ENCODE measurements around the gene FBXW7.

FBXW7 gene

DNA sequence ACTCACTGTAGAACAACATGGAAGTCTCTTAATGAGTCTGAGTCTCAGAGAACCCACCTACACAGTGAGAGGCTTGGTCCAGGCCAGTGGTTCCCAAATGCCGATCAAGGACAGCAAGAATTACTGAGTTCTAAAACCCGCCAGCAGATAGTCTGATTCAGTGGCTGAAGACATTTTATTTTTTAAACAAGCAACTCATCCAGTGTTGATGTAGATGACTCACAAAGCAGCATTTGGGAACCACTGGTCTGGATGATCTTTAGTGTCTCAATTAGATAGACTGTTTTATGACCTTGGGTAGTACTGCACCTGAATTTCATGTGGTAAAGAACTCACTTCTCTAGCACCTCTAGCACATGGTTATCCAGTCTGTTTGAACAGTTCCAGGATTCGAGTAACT is 193.6 kb downstream of the FBXW7 start:
- no peak for DNase-seq

- DNase-seq: no peak
Observed at GRCh38 chr4:152340818-152341217, 195.1 kb downstream of the FBXW7 start.

DNA sequence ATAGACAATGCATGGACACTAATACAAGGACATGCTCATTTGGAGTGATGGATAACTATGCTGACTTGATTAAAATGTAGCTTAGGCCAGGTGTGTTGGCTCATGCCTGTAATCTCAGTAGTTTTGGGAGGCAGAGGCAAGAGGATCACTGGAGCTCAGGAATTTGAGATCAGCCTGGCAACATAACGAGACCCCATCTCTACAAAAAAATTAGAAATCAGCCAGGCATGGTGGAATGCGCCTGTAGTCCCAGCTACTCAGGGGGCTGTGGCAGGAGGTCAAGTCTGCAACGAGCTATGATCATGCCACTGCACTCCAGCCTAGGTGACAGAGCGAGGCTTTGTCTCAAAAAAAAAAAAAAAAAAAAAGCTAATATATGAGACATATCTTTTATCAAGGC is 196.3 kb downstream of the FBXW7 start:
- DNase-seq: no peak

DNA sequence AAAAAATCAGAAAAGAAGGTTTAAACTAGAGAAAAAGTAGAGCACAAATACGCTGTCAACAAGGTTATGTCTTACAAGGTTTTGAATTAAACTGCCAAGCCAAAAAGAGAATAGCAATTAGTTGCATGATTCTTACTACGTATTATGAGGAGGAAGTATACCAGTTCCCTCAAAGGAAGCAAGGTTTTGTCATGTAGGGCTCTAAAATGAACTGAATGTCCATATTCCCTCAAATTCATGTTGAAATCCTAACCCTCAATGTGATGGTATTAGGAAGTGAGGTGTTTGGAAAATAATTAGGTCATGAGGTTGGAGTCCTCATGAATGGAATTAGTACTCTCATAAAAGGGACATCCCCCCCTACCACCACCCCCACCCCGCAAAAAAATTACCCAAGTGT is 201.0 kb downstream of the FBXW7 start:
- DNase-seq: no peak

GRCh38 chr4:152331042-152331441 is 204.8 kb downstream of the FBXW7 start:
- no peak for DNase-seq

GRCh38 chr4:152328582-152328981 is 207.3 kb downstream of the FBXW7 start:
- no peak for DNase-seq

GRCh38 chr4:152327606-152328453 is 208.1 kb downstream of the FBXW7 start:
- DNase-seq: no peak

DNA sequence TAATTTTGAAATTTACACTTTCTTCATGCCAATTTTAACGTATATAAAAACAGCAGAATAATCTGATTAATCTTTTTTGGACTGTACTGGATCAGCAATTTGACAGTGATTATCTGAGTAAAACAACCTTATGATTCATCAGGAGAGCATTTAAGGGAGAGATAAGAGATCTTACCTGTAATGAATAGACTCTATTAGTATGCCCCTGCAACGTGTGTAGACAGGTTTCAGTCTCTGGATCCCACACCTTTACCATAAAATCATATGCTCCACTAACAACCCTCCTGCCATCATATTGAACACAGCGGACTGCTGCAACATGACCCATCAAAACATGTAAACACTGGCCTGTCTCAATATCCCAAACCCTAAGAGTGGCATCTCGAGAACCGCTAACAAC is 210.1 kb downstream of the FBXW7 start:
- no peak for DNase-seq

DNA sequence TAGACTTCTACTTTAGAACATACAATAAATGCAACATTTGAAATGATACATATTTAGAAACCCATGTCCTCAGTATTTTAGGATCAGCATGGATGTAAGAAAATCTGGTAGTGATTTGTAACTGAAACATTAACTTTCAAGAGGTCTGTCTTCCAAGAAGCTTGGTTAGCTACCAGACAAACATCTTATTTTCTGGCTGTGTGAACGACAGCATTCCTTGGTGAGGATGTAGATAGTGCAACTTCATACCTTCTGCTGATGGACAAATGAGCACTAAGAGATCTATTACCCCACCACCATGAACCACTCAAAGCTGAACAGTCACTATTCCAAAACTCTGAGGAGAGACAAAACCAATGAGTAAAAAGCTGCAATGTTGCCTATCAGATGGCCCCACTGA is 212.7 kb downstream of the FBXW7 start:
- no peak for DNase-seq

- DNase-seq: no peak
Observed at GRCh38 chr4:152322656-152323055, 213.2 kb downstream of the FBXW7 start.

- no peak for DNase-seq
Observed at GRCh38 chr4:152321923-152322322, 214.0 kb downstream of the FBXW7 start.

- no peak for DNase-seq
Observed at GRCh38 chr4:152321398-152321797, 214.5 kb downstream of the FBXW7 start.

DNA sequence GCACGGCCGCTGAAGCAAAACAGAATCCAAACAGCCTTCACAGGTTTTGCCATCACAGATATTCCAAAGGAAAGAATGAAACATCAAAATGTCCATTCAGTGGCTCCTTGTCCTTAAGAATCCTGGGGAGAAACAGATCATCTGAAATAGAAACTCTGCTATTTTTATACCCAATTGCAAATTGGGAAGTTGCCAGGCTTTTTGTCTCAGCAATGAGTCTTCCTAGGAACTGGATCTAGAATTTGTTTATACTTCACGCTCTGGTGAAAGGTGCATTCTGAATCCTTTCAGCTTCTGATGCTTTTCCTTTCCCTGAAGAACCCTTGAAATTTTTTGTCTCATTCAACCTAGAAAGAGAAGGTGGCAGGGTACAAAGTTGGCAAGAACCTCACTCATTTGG is 218.9 kb downstream of the FBXW7 start:
- DNase-seq: no peak

GRCh38 chr4:152310257-152310656 is 225.6 kb downstream of the FBXW7 start:
- no peak for DNase-seq

DNA sequence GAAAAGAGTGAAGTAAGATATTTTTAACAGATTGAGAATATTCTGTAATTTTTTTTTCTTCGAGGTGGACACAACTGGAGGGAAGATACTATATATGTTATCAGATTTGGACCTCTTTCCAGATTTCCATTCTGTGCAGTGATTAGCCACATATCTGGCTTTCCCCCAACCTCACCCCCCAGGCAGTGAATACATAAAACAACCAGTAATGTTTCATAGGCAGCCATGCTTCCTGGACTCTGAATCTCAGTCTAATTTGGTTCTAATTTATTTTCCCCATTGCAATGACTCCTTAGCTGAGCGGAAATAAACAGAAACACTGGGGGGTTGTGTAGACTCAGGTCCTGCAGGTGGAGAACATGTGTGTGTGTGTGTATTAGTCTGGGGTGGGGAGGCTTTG is 226.5 kb downstream of the FBXW7 start:
- DNase-seq: no peak

DNA sequence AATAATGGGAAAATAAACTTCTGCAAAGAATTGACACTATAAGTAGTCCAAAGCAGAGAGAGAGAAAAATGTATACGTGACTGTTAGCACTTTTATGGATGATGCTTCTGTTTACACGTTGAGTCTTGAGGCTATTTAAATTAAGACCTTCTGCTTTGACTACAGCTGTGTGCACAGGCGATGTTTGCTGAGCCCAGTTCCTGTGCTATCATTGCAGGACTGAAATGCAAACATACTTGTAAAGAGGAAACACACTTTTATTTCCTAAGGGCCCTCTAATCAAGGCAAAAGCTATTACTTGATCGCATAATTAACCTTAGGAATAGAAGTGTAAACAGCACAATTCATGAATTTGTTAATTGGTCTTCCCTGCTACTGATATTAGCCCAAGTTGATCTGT is 226.9 kb downstream of the FBXW7 start:
- DNase-seq: no peak

DNA sequence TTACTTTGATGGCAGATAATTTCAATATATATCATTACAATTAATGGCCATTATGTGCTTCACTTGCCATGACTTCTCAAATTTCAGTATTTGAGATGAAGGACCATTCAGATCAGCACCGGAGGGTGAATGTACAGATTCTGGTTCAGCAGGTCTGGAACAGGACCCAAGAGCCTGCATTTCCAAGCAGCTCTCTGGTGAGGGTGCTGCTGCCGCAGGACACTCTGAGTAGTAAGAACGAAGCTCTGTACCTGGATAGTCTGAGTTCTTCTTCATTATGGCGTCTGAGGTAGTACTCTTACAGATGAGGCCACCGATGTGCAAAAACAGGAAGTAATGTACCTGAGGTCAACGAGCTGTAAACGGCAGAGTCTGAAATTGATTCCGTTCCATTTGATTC is 228.2 kb downstream of the FBXW7 start:
- DNase-seq: no peak

- no peak for DNase-seq
Observed at GRCh38 chr4:152306541-152306940, 229.4 kb downstream of the FBXW7 start.

GRCh38 chr4:152304220-152304619 is 231.7 kb downstream of the FBXW7 start:
- no peak for DNase-seq

GRCh38 chr4:152301381-152301780 is 234.5 kb downstream of the FBXW7 start:
- no peak for DNase-seq

DNA sequence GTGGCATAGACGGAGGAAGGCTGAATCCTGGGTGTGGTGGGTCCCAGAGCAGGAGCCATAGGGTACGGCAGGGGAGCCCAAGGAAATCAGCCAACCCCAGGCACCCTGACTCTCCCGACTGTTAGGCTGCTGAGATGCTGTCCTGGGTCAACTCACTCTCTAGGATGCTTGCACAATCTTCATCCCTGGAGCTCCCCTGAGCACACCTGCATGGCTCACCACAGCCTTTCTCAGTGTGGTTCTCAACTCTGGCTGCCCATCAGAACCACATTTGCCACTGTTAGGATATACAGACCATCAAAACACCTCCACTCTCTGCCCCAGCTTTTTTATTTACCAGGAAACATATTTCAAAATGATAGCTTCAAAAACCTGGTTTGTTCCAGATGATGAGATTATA is 236.3 kb downstream of the FBXW7 start:
- DNase-seq: no peak

DNA sequence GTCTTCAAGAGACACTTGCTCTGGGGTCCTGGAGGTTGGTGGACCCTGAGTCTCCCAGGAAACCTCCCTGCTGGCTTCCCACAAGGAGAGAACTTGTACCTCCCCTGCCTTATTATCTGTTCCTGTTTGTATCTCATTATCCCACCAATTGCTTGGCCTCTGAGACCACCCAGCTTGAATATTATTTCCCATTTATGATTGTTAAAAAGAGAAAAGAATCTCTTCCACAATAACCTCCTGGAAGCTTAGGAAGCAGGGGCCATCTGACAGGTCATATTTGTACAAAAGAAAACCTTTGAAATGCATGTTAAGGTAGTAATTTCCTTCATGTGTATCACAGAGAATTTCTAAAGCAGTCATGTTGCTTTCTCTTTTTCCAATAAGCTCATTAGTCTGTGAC is 239.5 kb downstream of the FBXW7 start:
- DNase-seq: no peak

- DNase-seq: no peak
Observed at GRCh38 chr4:152294765-152295164, 241.1 kb downstream of the FBXW7 start.

DNA sequence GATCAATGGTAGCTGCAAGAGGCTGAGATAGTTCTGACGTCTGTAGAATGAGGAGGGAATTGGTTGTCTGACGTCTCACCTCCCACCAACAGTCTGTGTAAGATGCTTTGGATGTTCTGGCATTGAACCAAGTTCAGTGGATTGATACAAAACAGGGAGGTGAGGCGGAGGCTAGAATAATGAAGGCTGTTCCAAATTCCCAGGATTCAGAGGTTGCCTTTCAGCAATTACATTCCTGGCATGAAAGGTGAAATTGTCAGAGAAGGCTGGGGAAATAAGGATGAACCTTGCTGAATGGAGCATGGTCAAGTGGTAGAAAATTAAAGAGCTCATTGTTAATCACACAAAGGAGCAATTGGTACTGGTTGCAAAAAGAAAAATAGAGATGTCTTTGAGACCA is 241.6 kb downstream of the FBXW7 start:
- DNase-seq: no peak

Measured in amygdala (tissue), 56 donors.